ENCODE results near the gene TTN. TPM values are rescaled to one million over a fixed set of nuclear protein-coding genes. Genes with fewer than 3 reads are reported as not detected.

The TTN gene
- total RNA-seq, 1 experiment from 2014 or later: 0.24 TPM

- DNase-seq: no peak
- Mint-ChIP-seq H3K27ac (ENCODE audit: unreplicated experiment) (no peak overlapping the region), H3K4me3 (ENCODE audit: low read depth, unreplicated experiment) (no peak overlapping the region), H3K9me3 (ENCODE audit: low read depth, unreplicated experiment) (no peaks in the 10 kb centered on the region), H3K36me3 (ENCODE audit: insufficient read depth, unreplicated experiment) (no peaks in the 10 kb centered on the region), H3K27me3 (ENCODE audit: unreplicated experiment) (no peaks in the 10 kb centered on the region), H3K4me1 (ENCODE audit: low read depth, unreplicated experiment) (no peaks in the 10 kb centered on the region)
- intact Hi-C loops (cut with micrococcal nuclease; ENCODE audit: unreplicated experiment): no loop called here
- CTCF ChIA-PET: no interaction called here
- BruUV-seq (replicated peaks): no TSS peak
- no peak for TF ChIP-seq CTCF (IDR thresholded peaks at IDR 0.05; ENCODE audit: unreplicated experiment)
These were observed 99.7 kb downstream of the TTN start for GRCh38 chr2:178707476-178707875.

- intact Hi-C loops (cut with micrococcal nuclease; ENCODE audit: unreplicated experiment): no loop called here
- DNase-seq: no peak
- H3K4me3 Mint-ChIP-seq (ENCODE audit: low read depth, unreplicated experiment): no peak overlapping the region
- no peaks in the 10 kb centered on the region for H3K36me3 Mint-ChIP-seq (ENCODE audit: insufficient read depth, unreplicated experiment)
- BruUV-seq (replicated peaks): no TSS peak
- H3K4me1 Mint-ChIP-seq (ENCODE audit: low read depth, unreplicated experiment): no peaks in the 10 kb centered on the region
- CTCF ChIA-PET: no interaction called here
- no peak for TF ChIP-seq CTCF (IDR thresholded peaks at IDR 0.05; ENCODE audit: unreplicated experiment)
- H3K27me3 Mint-ChIP-seq (ENCODE audit: unreplicated experiment): no peaks in the 10 kb centered on the region
- H3K9me3 Mint-ChIP-seq (ENCODE audit: low read depth, unreplicated experiment): no peaks in the 10 kb centered on the region
- H3K27ac Mint-ChIP-seq (ENCODE audit: unreplicated experiment): no peak overlapping the region
These were observed 102.3 kb downstream of the TTN start for GRCh38 chr2:178704876-178705275.

GRCh38 chr2:178702361-178702760 lies 104.9 kb downstream of the TTN start:
- no TSS peak for BruUV-seq (replicated peaks)
- no peaks in the 10 kb centered on the region for H3K36me3 Mint-ChIP-seq (ENCODE audit: insufficient read depth, unreplicated experiment)
- no peaks in the 10 kb centered on the region for H3K9me3 Mint-ChIP-seq (ENCODE audit: low read depth, unreplicated experiment)
- no peak overlapping the region for H3K4me3 Mint-ChIP-seq (ENCODE audit: low read depth, unreplicated experiment)
- H3K27me3 Mint-ChIP-seq (ENCODE audit: unreplicated experiment): no peaks in the 10 kb centered on the region
- no peak for DNase-seq
- H3K4me1 Mint-ChIP-seq (ENCODE audit: low read depth, unreplicated experiment): no peaks in the 10 kb centered on the region
- CTCF ChIA-PET: no interaction called here
- no peak for TF ChIP-seq CTCF (IDR thresholded peaks at IDR 0.05; ENCODE audit: unreplicated experiment)
- intact Hi-C loops (cut with micrococcal nuclease; ENCODE audit: unreplicated experiment): no loop called here
- H3K27ac Mint-ChIP-seq (ENCODE audit: unreplicated experiment): no peak overlapping the region

GRCh38 chr2:178700922-178701342 lies 106.3 kb downstream of the TTN start:
- TF ChIP-seq CTCF (IDR thresholded peaks at IDR 0.05; ENCODE audit: unreplicated experiment): peak; percentile 79
- intact Hi-C loops (cut with micrococcal nuclease; ENCODE audit: unreplicated experiment): no loop called here
- DNase-seq: no peak
- Mint-ChIP-seq H3K4me1 (ENCODE audit: low read depth, unreplicated experiment) (no peaks in the 10 kb centered on the region), H3K36me3 (ENCODE audit: insufficient read depth, unreplicated experiment) (no peaks in the 10 kb centered on the region), H3K27ac (ENCODE audit: unreplicated experiment) (no peak overlapping the region), H3K9me3 (ENCODE audit: low read depth, unreplicated experiment) (no peaks in the 10 kb centered on the region), H3K27me3 (ENCODE audit: unreplicated experiment) (no peaks in the 10 kb centered on the region), H3K4me3 (ENCODE audit: low read depth, unreplicated experiment) (no peak overlapping the region)
- BruUV-seq (replicated peaks): no TSS peak
- CTCF ChIA-PET: interaction anchor here (0.6 to 1.5 kb wide), 7 partner anchors 13 to 209 kb away, joined by 3 to 4 read pairs (median 3); no protein-coding TSS in a partner anchor

Measured in Calu3 (cell line).